ENCODE data around the gene NKX6-2. TPM values are rescaled to one million over a fixed set of nuclear protein-coding genes. Genes with fewer than 3 reads are reported as not detected.

Gene NKX6-2
- total RNA-seq, 2 donors from 2014 or later: 2.1 TPM; not detected in 1

DNA sequence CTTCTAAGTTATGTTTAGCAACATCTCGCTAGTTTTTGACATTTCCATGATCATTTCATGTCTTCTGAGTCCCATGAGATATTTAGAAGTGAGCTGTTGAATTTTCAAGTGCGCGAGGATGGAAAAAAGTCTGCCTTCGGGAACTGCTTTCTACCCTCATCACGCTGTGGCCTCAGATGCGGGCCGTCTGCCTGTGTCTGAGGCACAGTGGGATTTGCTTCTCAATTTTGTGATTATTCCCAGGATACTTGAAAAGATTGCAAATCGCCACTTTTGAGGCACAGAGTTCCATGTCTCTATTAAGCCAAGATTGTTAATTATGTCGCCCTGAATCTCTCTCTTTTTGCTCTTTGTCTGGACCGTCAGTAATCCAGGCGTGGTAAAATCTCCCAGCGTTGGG is 30.8 kb upstream of the NKX6-2 start:
- DNase-seq (no peak), ATAC-seq (no peak)
- H3K27ac ChIP-seq: no peak overlapping the region
- no peak overlapping the region for H3K4me3 ChIP-seq
- 62 to 65% methylated on average over 12 of the region's 12 CpGs for WGBS, 2 donors
- H3K9me3 ChIP-seq: peaks cover 0 to 6% (median 0%) of the 10 kb centered on the region in 3 donors
- peaks cover 0 to 6% of the 10 kb centered on the region in 2 donors for H3K27me3 ChIP-seq
- no peaks in the 10 kb centered on the region for H3K36me3 ChIP-seq (replicated peaks in 1 of 2; ENCODE audit: insufficient read depth in 1 of 2, low read depth in 2 of 2)
- H3K4me1 ChIP-seq: no peaks in the 10 kb centered on the region
- no peak for TF ChIP-seq POLR2A (IDR thresholded peaks at IDR 0.05)
- no peak for TF ChIP-seq CTCF (IDR thresholded peaks at IDR 0.05)
- intact Hi-C loops (cut with DNase I): no loop called here

- ATAC-seq (no peak), DNase-seq (no peak)
- no peaks in the 10 kb centered on the region for H3K36me3 ChIP-seq (replicated peaks in 1 of 2; ENCODE audit: insufficient read depth in 1 of 2, low read depth in 2 of 2)
- no peak overlapping the region for H3K27ac ChIP-seq
- intact Hi-C loops (cut with DNase I): no loop called here
- 59 to 60% methylated on average over 18 of the region's 18 CpGs for WGBS, 2 donors
- H3K4me1 ChIP-seq: no peaks in the 10 kb centered on the region
- TF ChIP-seq POLR2A (IDR thresholded peaks at IDR 0.05): no peak
- no peak for TF ChIP-seq CTCF (IDR thresholded peaks at IDR 0.05)
- H3K9me3 ChIP-seq: peaks cover 0 to 6% (median 0%) of the 10 kb centered on the region in 3 donors
- peaks cover 0 to 6% of the 10 kb centered on the region in 2 donors for H3K27me3 ChIP-seq
- H3K4me3 ChIP-seq: no peak overlapping the region
Measured at GRCh38 chr10:132815168-132815857, 29.4 kb upstream of the NKX6-2 start.

DNA sequence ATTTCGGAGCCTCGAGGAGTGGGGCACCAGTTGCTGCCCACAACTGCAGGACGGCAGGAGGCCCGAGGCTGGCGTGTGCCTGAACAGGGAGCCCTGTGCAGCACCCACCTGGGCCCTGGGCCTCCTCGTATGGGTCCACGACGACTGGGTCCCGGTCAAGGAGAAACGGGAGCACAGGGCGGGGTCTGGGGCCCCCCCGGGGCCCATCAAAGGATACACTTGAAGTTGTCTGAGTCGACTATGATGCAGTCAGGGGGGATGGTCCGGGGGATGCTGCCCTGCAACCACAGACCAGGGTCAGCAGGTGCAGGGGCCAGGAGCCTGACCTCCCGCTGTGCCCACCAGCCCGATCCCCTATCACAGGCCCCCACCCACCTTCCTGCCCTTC is 28.5 kb upstream of the NKX6-2 start:
- H3K36me3 ChIP-seq (replicated peaks in 1 of 2; ENCODE audit: insufficient read depth in 1 of 2, low read depth in 2 of 2): no peaks in the 10 kb centered on the region
- peaks cover 0 to 6% of the 10 kb centered on the region in 2 donors for H3K27me3 ChIP-seq
- 50 to 61% methylated on average over 13 to 15 of the region's 16 CpGs for WGBS, 2 donors
- peaks cover 0 to 4% (median 0%) of the 10 kb centered on the region in 3 donors for H3K9me3 ChIP-seq
- no peak overlapping the region for H3K4me3 ChIP-seq
- H3K27ac ChIP-seq: no peak overlapping the region
- TF ChIP-seq CTCF (IDR thresholded peaks at IDR 0.05): no peak
- no peak for TF ChIP-seq POLR2A (IDR thresholded peaks at IDR 0.05)
- ATAC-seq (no peak), DNase-seq (no peak)
- no peaks in the 10 kb centered on the region for H3K4me1 ChIP-seq
- intact Hi-C loops (cut with DNase I): no loop called here

- WGBS, 2 donors: 58 to 66% methylated on average over 11 to 21 of the region's 28 CpGs
- no peak for ATAC-seq
Measured at GRCh38 chr10:132813560-132814468, 27.9 kb upstream of the NKX6-2 start.

More at GRCh38 chr10:132813560-132814468, 27.9 kb upstream of the NKX6-2 start:
- intact Hi-C loops (cut with DNase I): no loop called here
- Histone ChIP-seq H3K27me3 (peaks cover 0 to 6% of the 10 kb centered on the region in 2 donors), H3K4me1 (no peaks in the 10 kb centered on the region), H3K36me3 (replicated peaks in 1 of 2; ENCODE audit: insufficient read depth in 1 of 2, low read depth in 2 of 2) (no peaks in the 10 kb centered on the region), H3K27ac (no peak overlapping the region), H3K9me3 (no peaks in the 10 kb centered on the region), H3K4me3 (no peak overlapping the region)
- DNase-seq: no peak
- no peak for TF ChIP-seq CTCF (IDR thresholded peaks at IDR 0.05)
- TF ChIP-seq POLR2A (IDR thresholded peaks at IDR 0.05): no peak
